Inflammatory macrophage treated with lipopolysaccharide for 1 hour (primary cell): ENCODE results near the gene PGM5.

Experiments used
- DNase-seq, 2 donors: peaks; one replicate each; pipeline ENCODE4 v3.0.0-alpha.2; 2020 to 2022

Gene PGM5

DNA sequence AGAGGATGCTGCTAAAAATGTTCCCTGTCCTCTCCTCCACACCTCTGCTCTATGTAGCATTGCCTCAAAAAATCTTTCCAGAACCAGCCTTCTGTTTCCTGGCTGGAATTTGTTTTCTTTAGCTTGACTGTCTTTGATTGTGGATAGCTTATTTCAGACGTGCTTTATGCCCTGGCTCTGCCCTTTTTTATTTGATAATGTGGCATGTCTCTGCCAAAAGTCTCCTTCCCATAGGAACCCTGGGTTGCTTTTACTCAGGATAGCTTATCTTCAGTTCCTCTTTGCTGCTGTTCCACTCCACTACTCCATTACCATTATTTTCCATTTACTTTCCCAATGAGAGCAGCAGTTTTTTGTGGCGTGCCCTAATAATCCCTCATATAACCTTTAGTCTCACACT lies 185.2 kb downstream of the PGM5 start:
- no peak for DNase-seq

DNA sequence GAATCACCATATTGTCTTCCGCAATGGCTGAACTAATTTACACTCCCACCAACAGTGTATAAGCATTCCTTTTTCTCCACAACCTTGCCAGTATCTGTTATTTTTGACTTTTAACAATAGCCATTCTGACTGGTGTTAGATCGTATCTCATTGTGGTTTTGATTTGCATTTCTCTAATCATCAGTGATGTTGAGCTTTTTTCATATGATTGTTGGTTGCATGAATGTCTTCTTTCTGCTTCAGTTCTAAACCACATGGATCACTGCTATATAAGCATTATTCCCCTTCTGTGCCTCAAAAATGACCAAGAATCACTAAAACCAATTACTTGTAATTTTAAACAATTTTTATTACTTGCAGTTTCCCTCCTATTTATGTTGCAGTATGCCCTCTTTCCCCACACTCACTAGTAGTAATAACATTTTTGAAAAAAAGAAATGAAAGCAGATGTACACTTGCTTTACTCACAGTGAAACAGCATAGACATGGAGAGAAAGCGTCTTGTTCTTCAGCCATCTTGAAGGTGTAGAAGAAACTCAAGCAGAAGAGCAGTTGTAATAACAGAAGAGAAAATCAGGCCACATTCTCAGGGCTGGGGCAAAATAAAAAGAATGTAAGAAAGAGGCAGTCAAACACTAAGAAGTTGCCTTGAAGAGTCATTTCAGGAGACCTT lies 188.8 kb downstream of the PGM5 start:
- no peak for DNase-seq

- peak; percentile 87 to 95 for DNase-seq
Measured at GRCh38 chr9:68546596-68547390, 190.4 kb downstream of the PGM5 start.

DNA sequence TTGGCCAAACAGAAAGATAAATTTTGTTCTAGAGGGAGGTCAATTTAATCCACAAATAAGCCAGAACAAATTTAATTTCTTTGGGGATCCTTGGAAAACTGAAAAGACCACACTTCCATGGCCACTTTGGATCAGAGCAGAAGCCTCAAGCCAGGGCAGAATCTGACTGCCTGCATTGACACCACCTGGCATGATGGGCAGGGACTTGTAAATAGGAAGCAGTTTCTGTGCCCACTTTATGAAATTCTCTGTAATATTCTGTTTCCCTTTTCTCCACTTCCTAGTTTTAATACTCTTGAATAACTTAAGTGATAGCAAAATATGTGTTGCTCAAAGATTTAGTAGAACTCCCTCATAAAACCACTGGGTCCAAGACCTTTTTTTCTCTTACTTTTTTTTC lies 191.0 kb downstream of the PGM5 start:
- peak; percentile 79 to 84 for DNase-seq

DNA sequence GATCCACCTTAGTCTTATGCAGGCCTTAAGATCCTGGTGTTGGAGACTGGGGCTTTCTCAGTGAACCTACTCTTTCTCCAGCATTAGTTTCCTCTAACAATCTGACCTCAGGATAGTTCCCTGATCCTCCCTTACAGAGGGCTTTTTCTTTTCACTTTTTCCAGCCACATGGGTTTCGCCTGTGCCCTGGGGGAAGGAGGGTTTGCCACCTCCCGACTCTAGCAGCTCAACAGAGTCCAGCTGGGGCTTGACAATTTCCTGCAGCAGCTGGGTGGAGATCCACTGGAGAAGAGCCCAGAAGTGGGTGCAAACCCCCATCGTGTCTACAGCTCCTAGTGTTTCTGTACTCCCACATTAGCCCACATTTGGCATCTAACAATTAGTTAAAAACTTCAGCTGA lies 191.8 kb downstream of the PGM5 start:
- no peak for DNase-seq

GRCh38 chr9:68551191-68551590 lies 194.8 kb downstream of the PGM5 start:
- peak; percentile 64 to 78 for DNase-seq

DNA sequence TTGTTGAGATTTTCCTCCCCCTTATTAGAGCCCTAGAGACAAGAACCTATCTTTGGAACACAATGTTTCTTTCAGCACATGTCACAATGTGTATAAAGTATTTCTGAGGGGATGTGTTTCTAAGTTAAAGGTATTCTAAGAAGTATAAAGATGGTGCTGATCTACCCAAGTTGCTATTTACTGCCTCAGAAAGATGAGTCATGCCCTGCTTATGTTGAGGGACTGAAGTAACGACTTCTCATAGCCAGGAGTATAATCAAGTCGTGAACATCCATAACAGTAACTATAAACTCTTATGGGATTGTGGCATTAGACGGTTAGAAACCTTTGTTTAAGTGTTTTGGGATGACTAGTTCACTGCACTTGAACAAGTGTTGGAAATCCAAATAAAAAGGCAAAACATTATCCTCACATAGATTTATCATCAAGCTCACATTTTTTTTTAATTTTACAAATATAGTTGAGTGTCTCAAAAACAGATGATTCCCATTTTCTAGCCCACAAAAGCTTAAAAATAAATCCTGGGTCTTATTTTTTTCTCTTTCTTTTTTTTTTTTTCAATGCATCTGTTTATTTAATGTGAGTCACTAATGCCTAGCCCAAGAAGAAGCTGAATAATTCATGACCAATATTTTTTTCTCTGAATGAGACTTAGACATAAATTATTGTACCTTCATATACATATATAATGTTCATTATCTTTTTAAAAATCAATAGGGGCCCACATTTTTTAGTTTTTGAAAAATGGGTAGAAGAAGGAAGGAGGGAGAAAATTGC lies 196.5 kb downstream of the PGM5 start:
- no peak for DNase-seq

DNA sequence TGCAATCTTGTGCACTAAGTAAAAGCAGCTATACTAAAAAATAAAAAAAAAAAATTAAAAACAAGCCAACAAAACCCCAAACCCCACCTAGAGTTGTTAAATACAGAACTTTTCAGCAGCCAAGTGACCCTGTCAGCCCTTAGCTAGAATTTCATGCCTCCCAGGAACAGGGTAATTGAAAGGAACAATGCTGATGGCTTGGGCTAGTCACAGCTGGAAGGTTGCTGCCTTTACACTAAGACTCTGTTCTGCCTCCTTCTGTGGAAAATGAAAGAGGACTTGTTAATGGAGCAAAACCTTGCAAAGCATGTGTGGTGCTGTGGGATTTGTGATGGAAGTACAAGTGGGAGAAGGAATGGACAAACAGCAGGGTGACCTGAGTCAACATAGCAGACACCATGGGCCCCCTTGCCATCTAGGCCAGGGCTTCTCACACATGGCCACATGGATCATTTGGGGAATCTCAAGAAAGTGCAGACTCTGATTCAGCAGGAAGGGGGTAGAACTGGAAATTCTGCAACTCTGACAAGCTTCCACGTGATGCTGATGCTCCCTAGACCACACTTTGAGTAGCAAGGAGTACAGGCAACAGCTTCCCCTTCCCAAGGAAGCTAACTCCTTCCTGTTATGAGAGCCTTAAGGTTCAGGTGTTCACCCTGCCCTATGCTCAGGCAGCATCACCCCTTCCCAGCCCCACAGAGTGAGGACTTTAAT lies 199.2 kb downstream of the PGM5 start:
- DNase-seq: peak; percentile 59 to 82

GRCh38 chr9:68558545-68558944 lies 202.1 kb downstream of the PGM5 start:
- no peak for DNase-seq

- peak; percentile 66 to 83 for DNase-seq
Measured at GRCh38 chr9:68560071-68560844, 203.8 kb downstream of the PGM5 start.

DNA sequence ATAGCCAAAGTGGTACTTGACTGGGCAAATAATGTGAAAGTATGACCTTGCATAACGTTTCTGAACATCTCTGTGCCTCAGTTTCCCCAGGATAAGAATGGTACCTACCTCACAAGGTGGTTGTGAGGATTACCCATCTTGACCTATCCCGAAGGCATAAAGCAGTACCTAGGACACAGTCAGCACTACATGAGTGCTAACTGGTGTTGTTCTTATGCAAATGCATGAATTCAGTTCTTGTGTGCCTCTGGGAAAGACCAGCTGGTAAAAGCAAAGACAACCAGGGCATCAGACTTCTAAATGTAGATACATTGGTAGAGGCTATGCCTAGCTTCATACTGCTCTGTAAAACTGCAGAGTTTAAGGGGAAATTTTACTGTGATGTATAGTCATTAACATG lies 206.1 kb downstream of the PGM5 start:
- no peak for DNase-seq

DNA sequence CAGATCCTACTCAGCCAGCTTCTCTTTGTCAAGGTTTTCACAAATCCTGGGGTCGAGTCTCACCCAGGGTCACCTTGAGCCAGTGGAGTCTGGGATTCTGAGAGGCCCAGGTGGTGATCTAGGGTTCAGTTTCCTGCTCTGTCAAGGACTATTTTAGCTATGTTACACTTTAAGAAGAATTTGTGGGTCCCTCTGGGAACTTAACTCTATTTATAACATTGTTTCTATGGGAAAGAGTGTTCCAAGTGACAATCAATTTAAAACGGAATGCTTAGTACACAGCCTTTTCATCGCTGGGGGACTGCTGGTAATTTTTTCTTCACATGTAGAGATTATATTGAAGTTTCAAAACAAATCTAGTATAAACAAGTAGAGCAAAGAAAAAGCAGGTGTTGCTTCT lies 211.2 kb downstream of the PGM5 start:
- DNase-seq: no peak

DNA sequence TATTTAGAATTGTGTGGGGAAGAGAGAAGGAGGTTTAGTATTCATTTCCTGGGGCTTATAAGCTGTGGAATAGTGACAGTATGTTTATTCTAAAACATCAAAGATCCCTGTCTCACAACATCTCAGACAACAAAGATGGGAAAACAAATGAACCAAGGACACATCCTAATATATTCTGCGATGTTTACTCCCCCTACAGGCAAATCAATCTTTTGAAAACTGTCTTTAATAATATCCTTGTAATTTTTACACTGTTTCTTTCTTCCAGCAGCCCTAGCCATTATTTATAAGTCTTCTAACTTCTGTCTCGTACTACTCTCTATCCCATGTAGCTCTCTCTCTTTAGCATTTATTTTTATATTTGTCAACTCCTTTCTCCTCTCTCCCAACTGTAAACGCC lies 217.7 kb downstream of the PGM5 start:
- DNase-seq: no peak

GRCh38 chr9:68575817-68576216 lies 219.4 kb downstream of the PGM5 start:
- no peak for DNase-seq

DNA sequence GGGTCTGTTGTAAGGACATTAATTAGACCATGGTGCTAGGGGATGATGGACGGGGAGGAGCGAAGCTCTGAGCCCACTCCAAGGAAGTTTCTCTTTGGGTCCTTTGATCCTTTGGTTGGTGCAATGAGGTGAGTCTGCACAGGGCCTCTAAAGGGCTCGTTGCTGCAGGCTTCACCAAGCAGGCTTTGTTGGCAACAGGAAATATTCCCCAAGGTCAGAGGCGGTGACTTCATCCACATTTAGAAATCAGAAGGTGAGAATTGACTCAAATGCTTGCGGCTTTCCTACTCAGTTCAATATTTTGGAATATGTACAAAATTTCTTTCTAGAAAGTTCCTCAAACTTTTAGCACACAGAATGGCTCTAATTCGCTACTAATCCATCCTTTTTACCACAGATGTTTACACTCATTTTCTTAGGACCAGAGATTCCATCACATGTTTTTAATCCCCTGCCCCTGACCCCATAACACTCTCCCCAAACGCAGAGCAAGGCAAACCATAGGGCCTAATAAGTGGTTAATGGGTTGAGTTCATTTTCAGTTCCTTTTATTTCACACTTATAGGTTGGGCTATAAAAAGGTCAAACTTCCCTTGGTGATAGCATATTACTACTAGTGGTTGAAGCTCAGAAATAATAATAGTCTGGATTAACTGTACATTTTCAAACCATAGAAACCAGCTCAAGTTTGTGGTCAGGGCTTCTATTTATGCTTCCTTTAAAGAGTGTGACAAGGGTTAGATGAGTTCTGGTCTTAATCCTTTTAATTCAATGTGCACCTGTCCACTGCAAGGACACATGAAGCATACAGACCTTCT lies 221.6 kb downstream of the PGM5 start:
- no peak for DNase-seq
